Testis (tissue), 3 donors: Measurements from ENCODE around the gene CAMK2B. TPM values are rescaled to one million over a fixed set of nuclear protein-coding genes. Genes with fewer than 3 reads are reported as not detected.

ENCODE experiments used
- DNase-seq: peaks from one replicate; pipeline ENCODE4 v3.0.0-alpha.2; 2019
- H3K27ac ChIP-seq, 2 donors: fragments of 200-600 bp; sonication (generic); one replicate each; pipeline ENCODE4 v1.5.1; 2019
- H3K27me3 ChIP-seq: fragments of 200-600 bp; sonication (generic); one replicate; pipeline ENCODE4 v1.5.1; 2019
- H3K36me3 ChIP-seq: fragments of 200-600 bp; sonication (generic); one replicate; pipeline ENCODE4 v1.5.1; 2017; ENCODE audit warnings: low read depth; ENCODE audit errors: missing control alignments
- H3K4me1 ChIP-seq: fragments of 200-600 bp; sonication (generic); one replicate; pipeline ENCODE4 v1.5.1; 2019
- H3K4me3 ChIP-seq, 2 donors: fragments of 200-600 bp; sonication (generic); one replicate each; pipeline ENCODE4 v1.5.1; 2017 to 2019
- H3K9me3 ChIP-seq: fragments of 200-600 bp; sonication (generic); one replicate; pipeline ENCODE4 v1.5.1; 2017
- CTCF ChIP-seq, 3 experiments: fragments of 450-650 bp in 2 of 3; fragments of 200-600 bp in 1 of 3; sonication (generic) in 1 of 3; IDR thresholded peaks; one replicate each; pipeline ENCODE4 v1.5.1; 2016 to 2019; ENCODE audit warnings: antibody characterized with exemption in 3 of 3, mild to moderate bottlenecking in 2 of 3, moderate library complexity in 1 of 3
- POLR2A ChIP-seq: fragments of 450-650 bp; IDR thresholded peaks from one replicate; pipeline ENCODE4 v1.6.1; 2017; ENCODE audit warnings: antibody characterized with exemption, mild to moderate bottlenecking, moderate library complexity
- WGBS, 2 donors: methylation state at CpG; one replicate each; pipeline ENCODE4 v1.1.5; 2018; 5-methylcytosine and 5-hydroxymethylcytosine counted together
- intact Hi-C: fragments of 100-400 bp; cut with DNase I; formaldehyde crosslinking; loops from one replicate; pipeline ENCODE4 v1.15.1; 2023; ENCODE audit warnings: low total_unique reads
- polyA plus RNA-seq: library from polyadenylated mRNA; stranded (reverse); fragments of 350-450 nt; fragmentation: Illumina TruSeq; extraction: RNeasy Lipid Tissue Mini Kit (QIAGEN cat#74804); gene quantifications from one replicate; pipeline ENCODE4 v1.2.3, GENCODE V29; 2014; ENCODE audit warnings: low read depth, low replicate concordance; ENCODE audit not compliant: insufficient read depth
- total RNA-seq, 2 donors: library from RNA; depleted of rRNA; stranded (reverse); fragments of >200 nt; gene quantifications; one replicate each; pipeline ENCODE4 v1.2.3, GENCODE V29; 2016

The CAMK2B gene
- total and polyA plus RNA-seq, 3 donors from 2014 or later = 4.0 to 12.5 (median 12.1) TPM

- DNase-seq = no peak
- Histone ChIP-seq H3K9me3 (no peaks in the 10 kb centered on the region), H3K27me3 (no peaks in the 10 kb centered on the region), H3K4me3 (no peak overlapping the region), H3K36me3 (no peaks in the 10 kb centered on the region), H3K27ac (no peak overlapping the region), H3K4me1 (no peaks in the 10 kb centered on the region)
- WGBS, 2 donors = 75 to 85% methylated on average over 6 to 8 of the region's 8 CpGs
- TF ChIP-seq POLR2A (no peak), CTCF (IDR thresholded peaks at IDR 0.05) (no peak)
- intact Hi-C loops = no loop called here
Measured at GRCh38 chr7:44216019-44216418, 109.4 kb downstream of the CAMK2B start.

DNA sequence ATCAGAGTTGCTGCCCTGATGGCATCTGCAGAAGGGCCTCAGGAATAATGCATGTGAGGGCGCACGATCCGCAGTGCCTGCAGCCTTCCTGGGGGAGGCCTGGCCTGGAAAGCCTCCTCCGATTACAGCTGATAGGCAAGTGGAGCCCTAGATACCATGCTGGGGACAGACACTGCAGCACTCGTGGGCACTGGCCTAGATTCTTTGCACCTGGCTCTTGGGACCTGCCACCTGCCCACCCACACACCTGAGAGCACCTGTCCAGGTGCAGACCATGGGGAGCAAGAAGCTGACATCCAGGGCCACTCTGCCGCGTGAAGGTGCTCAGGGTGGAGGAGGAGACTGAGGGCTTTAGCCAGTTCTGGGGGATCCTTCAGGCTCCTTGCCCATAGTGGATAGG lies 109.9 kb downstream of the CAMK2B start:
- H3K27ac ChIP-seq = no peak overlapping the region
- no peak for DNase-seq
- no peaks in the 10 kb centered on the region for H3K27me3 ChIP-seq
- WGBS, 2 donors = 79 to 95% methylated on average over 6 to 7 of the region's 7 CpGs
- H3K36me3 ChIP-seq = no peaks in the 10 kb centered on the region
- intact Hi-C loops = no loop called here
- no peak overlapping the region for H3K4me3 ChIP-seq
- H3K4me1 ChIP-seq = no peaks in the 10 kb centered on the region
- no peaks in the 10 kb centered on the region for H3K9me3 ChIP-seq
- no peak for TF ChIP-seq POLR2A
- no peak for TF ChIP-seq CTCF (IDR thresholded peaks at IDR 0.05)

- Histone ChIP-seq H3K4me3 (no peak overlapping the region), H3K27ac (no peak overlapping the region), H3K9me3 (no peaks in the 10 kb centered on the region), H3K27me3 (no peaks in the 10 kb centered on the region), H3K36me3 (no peaks in the 10 kb centered on the region), H3K4me1 (no peaks in the 10 kb centered on the region)
- 83 to 84% methylated on average over 9 of the region's 9 CpGs for WGBS, 2 donors
- DNase-seq = no peak
- TF ChIP-seq POLR2A = no peak
- no peak for TF ChIP-seq CTCF (IDR thresholded peaks at IDR 0.05)
- intact Hi-C loops = no loop called here
Measured at GRCh38 chr7:44213877-44214388, 111.5 kb downstream of the CAMK2B start.

- H3K27ac ChIP-seq = no peak overlapping the region
- intact Hi-C loops = no loop called here
- H3K4me1 ChIP-seq = no peaks in the 10 kb centered on the region
- no peaks in the 10 kb centered on the region for H3K27me3 ChIP-seq
- 82 to 94% methylated on average over 3 of the region's 3 CpGs for WGBS, 2 donors
- H3K4me3 ChIP-seq = no peak overlapping the region
- peaks cover 3% of the 10 kb centered on the region for H3K36me3 ChIP-seq
- no peaks in the 10 kb centered on the region for H3K9me3 ChIP-seq
- DNase-seq = no peak
- no peak for TF ChIP-seq CTCF (IDR thresholded peaks at IDR 0.05)
- no peak for TF ChIP-seq POLR2A
Measured at GRCh38 chr7:44213206-44213876, 112.1 kb downstream of the CAMK2B start.
